ENCODE data around the gene MAPK12. TPM values are rescaled to one million over a fixed set of nuclear protein-coding genes. Genes with fewer than 3 reads are reported as not detected.

The MAPK12 gene
- total RNA-seq, 1 experiment from 2014 or later, result 74.6 TPM

DNA sequence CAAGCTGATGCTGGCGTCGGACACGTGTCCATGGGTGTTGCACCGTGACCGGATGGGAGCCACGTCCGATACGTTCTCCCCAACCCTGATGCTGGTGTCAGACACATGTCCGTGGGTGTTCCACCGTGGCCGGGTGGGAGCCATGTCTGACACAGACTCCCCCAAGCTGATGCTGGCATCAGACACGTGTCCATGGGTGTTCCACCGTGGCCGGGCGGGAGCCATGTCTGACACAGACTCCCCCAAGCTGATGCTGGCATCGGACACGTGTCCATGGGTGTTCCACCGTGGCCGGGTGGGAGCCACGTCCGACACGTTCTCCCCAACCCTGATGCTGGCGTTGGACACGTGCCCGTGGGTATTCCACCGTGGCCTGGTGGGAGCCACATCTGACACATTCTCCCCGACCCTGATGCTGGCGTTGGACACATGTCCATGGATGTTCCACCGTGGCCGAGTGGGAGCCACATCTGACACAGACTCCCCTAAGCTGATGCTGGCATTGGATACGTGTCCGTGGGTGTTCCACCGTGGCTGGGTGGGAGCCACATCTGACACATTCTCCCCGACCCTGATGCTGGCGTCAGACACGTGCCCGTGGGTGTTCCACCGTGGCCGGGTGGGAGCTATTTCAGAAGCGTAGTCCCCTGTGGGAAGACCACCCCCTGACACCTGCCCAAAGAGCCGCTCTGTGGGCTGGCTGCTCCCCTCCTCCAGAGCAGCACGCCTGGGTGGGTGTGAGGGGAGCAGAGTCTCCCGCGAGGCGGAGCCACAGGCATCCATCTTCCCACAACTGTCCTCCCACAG lies 40.7 kb downstream of the MAPK12 start:
- H3K4me1 ChIP-seq (ENCODE audit: control insufficient read depth, insufficient read depth, low read length), result no peaks in the 10 kb centered on the region
- no peak overlapping the region for H3K27ac ChIP-seq (ENCODE audit: low read length)
- DNase-seq (ENCODE audit: low read depth, low spot score), result no peak
- intact Hi-C loops (cut with micrococcal nuclease; ENCODE audit: unreplicated experiment) (no loop called here), in situ Hi-C loops (cut with HindIII; ENCODE audit: low pct_unique_long_range_greater_than_20kb, low sequenced_read_pairs) (no loop called here)
- no peaks in the 10 kb centered on the region for H3K27me3 ChIP-seq (ENCODE audit: control insufficient read depth, insufficient read depth, low read length)
- H3K4me3 ChIP-seq (ENCODE audit: low read depth in 2 of 2, low read length in 2 of 2), result no peak overlapping the region
- BruUV-seq (replicated peaks), result no TSS peak
- H3K36me3 ChIP-seq (ENCODE audit: control insufficient read depth, insufficient read depth, low read length), result 0 out of 2 replicates have a peak, but pooled peaks cover 2% of the 10 kb centered on the region
- H3K9me3 ChIP-seq (ENCODE audit: control insufficient read depth, insufficient read depth, low read depth, low read length), result no peaks in the 10 kb centered on the region
- CTCF ChIA-PET, result no interaction called here
- POLR2A ChIA-PET, result no interaction called here
- no peak for ATAC-seq
- no peak for TF ChIP-seq CTCF (IDR thresholded peaks at IDR 0.05)
- TF ChIP-seq, protein P1, sequence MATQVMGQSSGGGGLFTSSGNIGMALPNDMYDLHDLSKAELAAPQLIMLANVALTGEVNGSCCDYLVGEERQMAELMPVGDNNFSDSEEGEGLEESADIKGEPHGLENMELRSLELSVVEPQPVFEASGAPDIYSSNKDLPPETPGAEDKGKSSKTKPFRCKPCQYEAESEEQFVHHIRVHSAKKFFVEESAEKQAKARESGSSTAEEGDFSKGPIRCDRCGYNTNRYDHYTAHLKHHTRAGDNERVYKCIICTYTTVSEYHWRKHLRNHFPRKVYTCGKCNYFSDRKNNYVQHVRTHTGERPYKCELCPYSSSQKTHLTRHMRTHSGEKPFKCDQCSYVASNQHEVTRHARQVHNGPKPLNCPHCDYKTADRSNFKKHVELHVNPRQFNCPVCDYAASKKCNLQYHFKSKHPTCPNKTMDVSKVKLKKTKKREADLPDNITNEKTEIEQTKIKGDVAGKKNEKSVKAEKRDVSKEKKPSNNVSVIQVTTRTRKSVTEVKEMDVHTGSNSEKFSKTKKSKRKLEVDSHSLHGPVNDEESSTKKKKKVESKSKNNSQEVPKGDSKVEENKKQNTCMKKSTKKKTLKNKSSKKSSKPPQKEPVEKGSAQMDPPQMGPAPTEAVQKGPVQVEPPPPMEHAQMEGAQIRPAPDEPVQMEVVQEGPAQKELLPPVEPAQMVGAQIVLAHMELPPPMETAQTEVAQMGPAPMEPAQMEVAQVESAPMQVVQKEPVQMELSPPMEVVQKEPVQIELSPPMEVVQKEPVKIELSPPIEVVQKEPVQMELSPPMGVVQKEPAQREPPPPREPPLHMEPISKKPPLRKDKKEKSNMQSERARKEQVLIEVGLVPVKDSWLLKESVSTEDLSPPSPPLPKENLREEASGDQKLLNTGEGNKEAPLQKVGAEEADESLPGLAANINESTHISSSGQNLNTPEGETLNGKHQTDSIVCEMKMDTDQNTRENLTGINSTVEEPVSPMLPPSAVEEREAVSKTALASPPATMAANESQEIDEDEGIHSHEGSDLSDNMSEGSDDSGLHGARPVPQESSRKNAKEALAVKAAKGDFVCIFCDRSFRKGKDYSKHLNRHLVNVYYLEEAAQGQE (IDR thresholded peaks at IDR 0.05; ENCODE audit: insufficient read depth in 1 of 2, low read depth in 2 of 2, low read length in 1 of 2), result no peak
- no peak for TF ChIP-seq SIN3A (IDR thresholded peaks at IDR 0.05; ENCODE audit: borderline replicate concordance, insufficient read depth, low read depth, low read length)
- TF ChIP-seq TCF7L2 (IDR thresholded peaks at IDR 0.05; ENCODE audit: low read depth, low read length), result no peak
- no peak for TF ChIP-seq POLR2AphosphoS5 (IDR thresholded peaks at IDR 0.05; ENCODE audit: low read depth, low read length)

- DNase-seq (ENCODE audit: low read depth, low spot score), result no peak
- ATAC-seq, result no peak
- no TSS peak for BruUV-seq (replicated peaks)
- ChIA-PET POLR2A (no interaction called here), CTCF (no interaction called here)
- H3K4me1 ChIP-seq (ENCODE audit: control insufficient read depth, insufficient read depth, low read length), result no peaks in the 10 kb centered on the region
- H3K36me3 ChIP-seq (ENCODE audit: control insufficient read depth, insufficient read depth, low read length), result 0 out of 2 replicates have a peak, but pooled peaks cover 2% of the 10 kb centered on the region
- TF ChIP-seq, protein P1 (IDR thresholded peaks at IDR 0.05; ENCODE audit: insufficient read depth in 1 of 2, low read depth in 2 of 2, low read length in 1 of 2), result no peak
- no peak for TF ChIP-seq SIN3A (IDR thresholded peaks at IDR 0.05; ENCODE audit: borderline replicate concordance, insufficient read depth, low read depth, low read length)
- no peak for TF ChIP-seq POLR2AphosphoS5 (IDR thresholded peaks at IDR 0.05; ENCODE audit: low read depth, low read length)
- no peak for TF ChIP-seq TCF7L2 (IDR thresholded peaks at IDR 0.05; ENCODE audit: low read depth, low read length)
- no peak for TF ChIP-seq CTCF (IDR thresholded peaks at IDR 0.05)
- H3K27ac ChIP-seq (ENCODE audit: low read length), result no peak overlapping the region
- no peak overlapping the region for H3K4me3 ChIP-seq (ENCODE audit: low read depth in 2 of 2, low read length in 2 of 2)
- H3K27me3 ChIP-seq (ENCODE audit: control insufficient read depth, insufficient read depth, low read length), result no peaks in the 10 kb centered on the region
- in situ Hi-C loops (cut with HindIII; ENCODE audit: low pct_unique_long_range_greater_than_20kb, low sequenced_read_pairs), result no loop called here
- intact Hi-C loops (cut with micrococcal nuclease; ENCODE audit: unreplicated experiment), result no loop called here
- H3K9me3 ChIP-seq (ENCODE audit: control insufficient read depth, insufficient read depth, low read depth, low read length), result no peaks in the 10 kb centered on the region
These were observed 41.5 kb downstream of the MAPK12 start for GRCh38 chr22:50219800-50220602.
